Measurements from ENCODE around the gene FAM53A. TPM values are rescaled to one million over a fixed set of nuclear protein-coding genes. Genes with fewer than 3 reads are reported as not detected.

Gene FAM53A
- total and polyA plus RNA-seq, 2 donors (not counting 1 experiment from before 2014, with no cell fraction given) = 0.65 to 0.99 TPM

DNA sequence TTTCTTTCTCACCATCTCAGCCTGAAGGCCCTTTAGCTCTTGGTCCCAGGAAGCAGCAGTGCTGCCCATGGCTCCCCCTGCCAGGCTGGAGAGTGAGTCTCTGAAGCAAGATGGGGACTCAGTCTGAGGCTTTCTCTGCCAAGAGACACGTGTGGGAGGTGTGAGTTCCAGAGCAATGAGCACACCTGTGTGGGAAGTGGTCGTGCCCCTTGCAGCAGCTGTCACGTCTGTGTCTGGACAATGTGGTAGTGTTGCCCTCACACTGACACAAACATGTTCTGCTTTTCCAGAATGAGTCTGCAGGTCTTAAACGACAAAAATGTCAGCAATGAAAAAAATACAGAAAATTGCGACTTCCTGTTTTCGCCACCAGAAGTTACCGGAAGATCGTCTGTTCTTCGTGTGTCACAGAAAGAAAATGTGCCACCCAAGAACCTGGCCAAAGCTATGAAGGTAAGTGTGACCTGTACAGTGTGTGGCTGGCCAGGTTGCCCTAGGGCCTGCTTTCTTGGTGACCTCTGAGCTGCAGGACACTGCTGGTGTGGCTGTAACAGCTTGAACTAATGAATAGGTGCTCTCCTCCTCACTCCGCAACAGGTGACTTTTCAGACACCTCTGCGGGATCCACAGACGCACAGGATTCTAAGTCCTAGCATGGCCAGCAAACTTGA lies 39.2 kb upstream of the FAM53A start:
- Histone ChIP-seq H3K9me3 (ENCODE audit: control insufficient read depth, insufficient read depth, low read depth, low read length) (no peaks in the 10 kb centered on the region), H3K36me3 (ENCODE audit: control insufficient read depth, insufficient read depth, low read length) (peaks cover 20% of the 10 kb centered on the region), H3K27ac (ENCODE audit: insufficient read depth, low read length) (peak overlapping the region; percentile 2), H2AFZ (ENCODE audit: low read length) (no peak overlapping the region), H3K27me3 (ENCODE audit: control insufficient read depth, insufficient read depth, low read length) (no peaks in the 10 kb centered on the region), H3K4me2 (ENCODE audit: extremely low read depth, insufficient read depth, low read length) (peak overlapping the region; percentile 95), H3K4me1 (ENCODE audit: control insufficient read depth, extremely low read depth, insufficient read depth, low read length) (peaks cover 24% of the 10 kb centered on the region), H3K4me3 (replicated peaks in 1 of 4; ENCODE audit: control extremely low read depth in 1 of 4, insufficient read depth in 1 of 4, low read depth in 3 of 4, low read length in 4 of 4) (peak overlapping the region in 1 of 4 experiments; percentile 72), H4K20me1 (ENCODE audit: control insufficient read depth, extremely low read depth, insufficient read depth, low read length) (no peaks in the 10 kb centered on the region), H3K79me2 (ENCODE audit: control insufficient read depth, insufficient read depth, low read length) (peaks cover 75% of the 10 kb centered on the region), H3K9ac (ENCODE audit: insufficient read depth, low read length) (no peak overlapping the region)
- no peak for TF ChIP-seq EZH2 (IDR thresholded peaks at IDR 0.05; ENCODE audit: low read length, missing control alignments)
- TF ChIP-seq, protein P1, sequence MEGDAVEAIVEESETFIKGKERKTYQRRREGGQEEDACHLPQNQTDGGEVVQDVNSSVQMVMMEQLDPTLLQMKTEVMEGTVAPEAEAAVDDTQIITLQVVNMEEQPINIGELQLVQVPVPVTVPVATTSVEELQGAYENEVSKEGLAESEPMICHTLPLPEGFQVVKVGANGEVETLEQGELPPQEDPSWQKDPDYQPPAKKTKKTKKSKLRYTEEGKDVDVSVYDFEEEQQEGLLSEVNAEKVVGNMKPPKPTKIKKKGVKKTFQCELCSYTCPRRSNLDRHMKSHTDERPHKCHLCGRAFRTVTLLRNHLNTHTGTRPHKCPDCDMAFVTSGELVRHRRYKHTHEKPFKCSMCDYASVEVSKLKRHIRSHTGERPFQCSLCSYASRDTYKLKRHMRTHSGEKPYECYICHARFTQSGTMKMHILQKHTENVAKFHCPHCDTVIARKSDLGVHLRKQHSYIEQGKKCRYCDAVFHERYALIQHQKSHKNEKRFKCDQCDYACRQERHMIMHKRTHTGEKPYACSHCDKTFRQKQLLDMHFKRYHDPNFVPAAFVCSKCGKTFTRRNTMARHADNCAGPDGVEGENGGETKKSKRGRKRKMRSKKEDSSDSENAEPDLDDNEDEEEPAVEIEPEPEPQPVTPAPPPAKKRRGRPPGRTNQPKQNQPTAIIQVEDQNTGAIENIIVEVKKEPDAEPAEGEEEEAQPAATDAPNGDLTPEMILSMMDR (conservative IDR thresholded peaks at IDR 0.05 in 1 of 2, IDR thresholded peaks at IDR 0.05 in 1 of 2; ENCODE audit: low read depth in 1 of 2, low read length in 2 of 2) = no peak
- peak in 1 of 2 donors; percentile 10 for DNase-seq (ENCODE audit: low read depth in 2 of 2)

DNA sequence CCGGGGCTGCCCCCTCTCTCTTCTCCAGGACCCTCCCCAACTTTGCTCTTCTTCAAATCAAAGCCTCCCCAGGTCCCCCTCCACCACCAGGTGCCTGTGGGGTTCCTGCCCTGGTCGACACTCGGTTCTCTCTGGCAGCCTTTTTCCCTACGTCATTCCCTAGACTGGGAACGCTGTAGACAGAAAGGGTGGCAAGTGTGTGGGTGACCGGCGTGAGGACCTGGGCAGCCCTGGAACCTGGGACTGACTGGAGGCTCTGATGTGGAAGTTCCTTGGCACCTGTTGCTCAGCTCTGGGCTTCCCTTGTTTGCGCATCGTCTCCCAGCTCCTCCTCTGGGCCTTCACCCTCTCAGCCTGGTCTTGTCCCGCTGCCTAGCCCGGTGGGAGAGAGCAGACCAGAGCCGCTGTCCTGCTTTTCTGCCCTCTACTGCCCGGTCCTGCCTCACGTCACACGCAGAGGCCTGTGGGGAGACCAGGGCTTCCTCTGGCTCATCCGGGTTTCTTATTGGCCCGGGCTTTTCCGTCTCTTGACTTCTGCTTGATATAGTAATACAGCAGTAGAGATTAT lies 38.5 kb upstream of the FAM53A start:
- DNase-seq (ENCODE audit: low read depth in 2 of 2) = no peak
- H3K27me3 ChIP-seq (ENCODE audit: control insufficient read depth, insufficient read depth, low read length) = no peaks in the 10 kb centered on the region
- H3K9me3 ChIP-seq (ENCODE audit: control insufficient read depth, insufficient read depth, low read depth, low read length) = no peaks in the 10 kb centered on the region
- H3K79me2 ChIP-seq (ENCODE audit: control insufficient read depth, insufficient read depth, low read length) = peaks cover 75% of the 10 kb centered on the region
- no peak overlapping the region for H3K9ac ChIP-seq (ENCODE audit: insufficient read depth, low read length)
- H2AFZ ChIP-seq (ENCODE audit: low read length) = no peak overlapping the region
- TF ChIP-seq EZH2 (IDR thresholded peaks at IDR 0.05; ENCODE audit: low read length, missing control alignments) = no peak
- TF ChIP-seq, protein P1 (conservative IDR thresholded peaks at IDR 0.05 in 1 of 2, IDR thresholded peaks at IDR 0.05 in 1 of 2; ENCODE audit: low read depth in 1 of 2, low read length in 2 of 2) = no peak
- H3K4me2 ChIP-seq (ENCODE audit: extremely low read depth, insufficient read depth, low read length) = peak overlapping the region; percentile 95
- H3K27ac ChIP-seq (ENCODE audit: insufficient read depth, low read length) = peak overlapping the region; percentile 61
- no peaks in the 10 kb centered on the region for H4K20me1 ChIP-seq (ENCODE audit: control insufficient read depth, extremely low read depth, insufficient read depth, low read length)
- H3K4me3 ChIP-seq (replicated peaks in 1 of 4; ENCODE audit: control extremely low read depth in 1 of 4, insufficient read depth in 1 of 4, low read depth in 3 of 4, low read length in 4 of 4) = peak overlapping the region; percentile 34 to 78 (median 66)
- H3K4me1 ChIP-seq (ENCODE audit: control insufficient read depth, extremely low read depth, insufficient read depth, low read length) = peaks cover 23% of the 10 kb centered on the region
- H3K36me3 ChIP-seq (ENCODE audit: control insufficient read depth, insufficient read depth, low read length) = peaks cover 19% of the 10 kb centered on the region

DNA sequence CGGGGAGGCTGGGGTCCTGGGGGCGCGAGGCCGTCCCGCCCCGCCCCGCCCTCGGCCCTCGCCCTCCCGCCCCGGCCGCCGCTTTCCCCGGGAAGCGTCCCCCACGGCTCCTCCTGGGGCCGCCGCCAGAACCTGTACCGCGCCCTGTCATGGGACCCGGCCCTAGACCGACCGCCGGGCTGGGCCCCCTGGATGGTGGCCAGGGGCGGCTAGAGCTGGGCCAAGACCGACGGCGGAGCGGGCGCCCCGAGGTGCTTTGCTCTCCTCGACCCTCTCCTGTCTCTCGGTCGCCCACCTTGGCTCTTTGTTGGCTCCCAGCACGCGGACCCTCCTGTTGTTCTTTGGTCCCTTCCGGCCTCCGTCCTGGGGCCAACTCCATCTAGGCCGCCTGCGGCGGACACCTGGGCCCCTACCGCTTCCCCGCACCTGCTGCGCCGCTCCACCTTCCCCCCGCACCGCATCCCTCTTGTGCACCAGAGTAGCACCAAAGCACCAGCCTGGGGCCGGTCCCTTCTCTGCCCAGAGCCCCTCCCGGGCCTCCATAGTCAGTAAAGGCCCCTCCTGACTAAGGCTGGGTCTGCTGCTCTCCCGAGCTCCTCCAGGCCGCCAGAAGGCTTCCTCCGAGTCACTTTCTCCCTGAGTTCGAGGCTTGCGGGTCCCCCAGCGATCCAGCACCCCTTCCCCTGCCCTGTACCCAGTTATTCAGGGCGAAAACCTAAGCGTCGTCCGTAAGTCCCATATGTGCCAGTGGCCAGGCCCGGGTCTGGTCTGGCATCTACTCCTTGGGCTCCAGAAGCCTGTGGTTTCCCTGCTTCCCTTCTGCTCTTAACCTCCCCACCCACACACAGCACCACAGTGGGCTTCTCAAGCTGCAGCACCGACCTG lies 37.8 kb upstream of the FAM53A start:
- Histone ChIP-seq H3K27ac (ENCODE audit: insufficient read depth, low read length) (peak overlapping the region; percentile 61), H3K27me3 (ENCODE audit: control insufficient read depth, insufficient read depth, low read length) (no peaks in the 10 kb centered on the region), H3K9me3 (ENCODE audit: control insufficient read depth, insufficient read depth, low read depth, low read length) (no peaks in the 10 kb centered on the region)

More for the DNA sequence above, 37.8 kb upstream of the FAM53A start:
- peaks cover 75% of the 10 kb centered on the region for H3K79me2 ChIP-seq (ENCODE audit: control insufficient read depth, insufficient read depth, low read length)
- peak overlapping the region; percentile 53 for H3K9ac ChIP-seq (ENCODE audit: insufficient read depth, low read length)
- H3K36me3 ChIP-seq (ENCODE audit: control insufficient read depth, insufficient read depth, low read length) = peaks cover 18% of the 10 kb centered on the region
- DNase-seq (ENCODE audit: low read depth in 2 of 2) = no peak
- H3K4me3 ChIP-seq (replicated peaks in 1 of 4; ENCODE audit: control extremely low read depth in 1 of 4, insufficient read depth in 1 of 4, low read depth in 3 of 4, low read length in 4 of 4) = peak overlapping the region; percentile 34 to 78 (median 66)
- no peak overlapping the region for H2AFZ ChIP-seq (ENCODE audit: low read length)
- TF ChIP-seq, protein P1 (conservative IDR thresholded peaks at IDR 0.05 in 1 of 2, IDR thresholded peaks at IDR 0.05 in 1 of 2; ENCODE audit: low read depth in 1 of 2, low read length in 2 of 2) = no peak
- TF ChIP-seq EZH2 (IDR thresholded peaks at IDR 0.05; ENCODE audit: low read length, missing control alignments) = no peak
- H3K4me1 ChIP-seq (ENCODE audit: control insufficient read depth, extremely low read depth, insufficient read depth, low read length) = peaks cover 16% of the 10 kb centered on the region
- no peaks in the 10 kb centered on the region for H4K20me1 ChIP-seq (ENCODE audit: control insufficient read depth, extremely low read depth, insufficient read depth, low read length)
- H3K4me2 ChIP-seq (ENCODE audit: extremely low read depth, insufficient read depth, low read length) = peak overlapping the region; percentile 95

All from fibroblast of lung (primary cell).